MG63 (cell line): ENCODE data around the gene SEC31A. TPM values are rescaled to one million over a fixed set of nuclear protein-coding genes. Genes with fewer than 3 reads are reported as not detected.
A peak's percentile ranks its signal among the peaks of the same experiment; 100 is the strongest.

ENCODE experiments used
- DNase-seq: peaks from one replicate; pipeline ENCODE4 v3.0.0-alpha.2; 2020
- H3K27me3 ChIP-seq: fragments of 250-450 bp; sonication (Bioruptor Pico); 2 replicates; pipeline ENCODE4 v1.5.1; 2020; ENCODE audit warnings: mild to moderate bottlenecking, moderate library complexity
- H3K36me3 ChIP-seq: fragments of 250-450 bp; sonication (Bioruptor Pico); 2 replicates; pipeline ENCODE4 v1.5.1; 2020; ENCODE audit warnings: mild to moderate bottlenecking, moderate library complexity
- H3K4me3 ChIP-seq: fragments of 250-450 bp; sonication (Bioruptor Pico); 2 replicates; pipeline ENCODE4 v1.5.1; 2020; ENCODE audit warnings: mild to moderate bottlenecking, moderate library complexity
- H3K9me3 ChIP-seq: fragments of 250-450 bp; sonication (Bioruptor Pico); 2 replicates; pipeline ENCODE4 v1.5.1; 2020; ENCODE audit warnings: mild to moderate bottlenecking, moderate library complexity
- total RNA-seq: library from RNA; depleted of rRNA; stranded (reverse); fragments of >200 nt; shearing (Covaris generic); gene quantifications from 2 replicates; pipeline ENCODE4 v1.2.3, GENCODE V29; 2014; ENCODE audit warnings: low replicate concordance

SEC31A gene
- total RNA-seq, 1 experiment from 2014 or later, result 139 TPM

GRCh38 chr4:82811838-82812341 is 79.1 kb downstream of the SEC31A start:
- DNase-seq, result no peak
- Histone ChIP-seq H3K9me3 (no peaks in the 10 kb centered on the region), H3K4me3 (no peak overlapping the region), H3K36me3 (no peaks in the 10 kb centered on the region), H3K27me3 (no peaks in the 10 kb centered on the region)

- H3K9me3 ChIP-seq, result no peaks in the 10 kb centered on the region
- H3K27me3 ChIP-seq, result no peaks in the 10 kb centered on the region
- no peak overlapping the region for H3K4me3 ChIP-seq
Observed at GRCh38 chr4:82811392-82811791, 79.6 kb downstream of the SEC31A start.

DNA sequence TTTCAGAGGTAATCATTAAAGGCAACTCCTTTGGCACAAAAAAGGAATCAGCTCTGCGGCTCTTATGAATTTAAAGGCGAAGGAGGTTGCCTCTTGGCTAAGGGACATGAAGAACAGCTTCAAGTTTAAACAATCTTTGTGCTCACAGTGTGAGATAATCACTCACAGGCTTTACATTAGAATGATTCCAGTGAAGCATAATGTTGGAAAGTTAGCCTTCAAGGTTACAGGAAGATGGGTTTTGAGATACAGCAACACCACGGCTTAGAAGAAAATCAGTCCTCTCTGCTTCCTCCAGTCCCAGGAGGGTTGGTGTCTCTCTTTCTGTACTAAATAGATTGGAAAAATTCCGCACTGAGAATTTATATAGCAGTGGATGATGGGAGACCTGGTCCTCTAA is 80.8 kb downstream of the SEC31A start:
- DNase-seq, result no peak
- H3K9me3 ChIP-seq, result no peaks in the 10 kb centered on the region
- no peak overlapping the region for H3K4me3 ChIP-seq
- H3K36me3 ChIP-seq, result no peaks in the 10 kb centered on the region
- no peaks in the 10 kb centered on the region for H3K27me3 ChIP-seq

More at GRCh38 chr4:82811392-82811791, 79.6 kb downstream of the SEC31A start:
- DNase-seq, result no peak
- H3K36me3 ChIP-seq, result no peaks in the 10 kb centered on the region

DNA sequence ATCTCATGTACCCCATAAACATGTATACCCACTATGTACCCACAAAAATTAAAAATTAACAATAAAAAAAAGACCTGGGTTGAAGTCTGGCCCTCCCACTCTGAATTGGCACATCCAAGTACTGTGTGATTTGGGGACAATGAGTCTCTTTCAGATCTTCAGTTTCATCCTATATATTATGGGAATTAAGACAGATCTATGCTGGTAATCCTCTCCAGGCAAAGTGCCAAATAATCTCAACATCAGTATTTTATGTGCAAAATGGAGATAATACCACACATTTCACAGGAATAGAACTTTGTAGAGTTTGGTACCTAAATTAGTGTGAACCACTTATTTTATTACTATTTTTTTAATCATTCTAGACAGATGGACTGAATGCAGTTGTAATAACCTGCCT is 81.3 kb downstream of the SEC31A start:
- H3K27me3 ChIP-seq, result no peaks in the 10 kb centered on the region

GRCh38 chr4:82803746-82804145 is 87.2 kb downstream of the SEC31A start:
- no peaks in the 10 kb centered on the region for H3K9me3 ChIP-seq
- H3K36me3 ChIP-seq, result no peaks in the 10 kb centered on the region
- H3K27me3 ChIP-seq, result no peaks in the 10 kb centered on the region
- no peak for DNase-seq
- H3K4me3 ChIP-seq, result no peak overlapping the region

More for the DNA sequence above, 81.3 kb downstream of the SEC31A start:
- Histone ChIP-seq H3K4me3 (no peak overlapping the region), H3K36me3 (no peaks in the 10 kb centered on the region), H3K9me3 (no peaks in the 10 kb centered on the region)
- no peak for DNase-seq

DNA sequence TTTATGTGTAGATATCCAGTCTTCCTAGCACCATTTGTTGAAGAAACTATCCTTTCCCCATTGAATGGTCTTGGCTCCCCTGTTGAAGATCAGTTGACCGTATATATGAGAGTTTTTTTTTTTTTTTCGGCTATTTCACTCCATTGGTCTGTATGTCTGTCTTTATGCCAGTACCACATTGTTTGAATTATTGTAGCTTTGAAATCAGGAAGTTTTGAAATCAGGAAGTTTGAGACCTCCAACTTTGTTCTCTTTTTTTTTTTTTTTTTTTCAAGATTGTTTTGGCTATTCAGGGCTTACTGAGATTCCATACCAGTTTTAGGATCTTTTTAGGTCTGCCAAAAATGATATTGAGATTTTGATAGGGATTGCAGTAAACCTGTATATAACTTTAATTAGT is 88.0 kb downstream of the SEC31A start:
- Histone ChIP-seq H3K9me3 (no peaks in the 10 kb centered on the region), H3K36me3 (no peaks in the 10 kb centered on the region), H3K27me3 (no peaks in the 10 kb centered on the region), H3K4me3 (no peak overlapping the region)
- DNase-seq, result no peak

DNA sequence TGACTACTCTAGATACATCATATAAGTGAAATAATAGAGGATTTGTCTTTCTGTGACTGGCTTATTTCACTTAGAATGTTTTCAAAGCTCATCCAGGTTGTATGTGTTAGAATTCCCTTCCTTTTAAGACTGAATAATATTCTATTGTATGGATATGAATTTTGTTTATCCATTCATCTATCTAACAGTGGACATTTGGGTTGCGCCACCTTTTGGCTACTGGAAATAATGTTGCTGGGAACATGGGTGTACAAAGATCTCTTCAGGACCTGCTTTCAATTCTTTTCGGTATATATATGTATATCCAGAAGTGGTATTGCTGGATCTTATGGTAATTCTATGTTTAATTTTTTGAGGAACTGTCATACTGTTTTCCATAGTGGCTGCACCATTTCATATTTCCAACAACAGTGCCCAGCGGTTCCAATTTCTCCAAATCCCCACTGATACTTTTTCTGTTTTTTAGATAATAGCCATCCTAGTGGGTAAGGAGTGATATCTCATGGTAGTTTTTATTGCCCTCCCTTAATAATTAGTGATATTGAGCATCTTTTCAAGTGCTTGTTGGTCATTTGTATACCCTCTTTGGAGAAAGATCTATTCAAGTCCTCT is 88.9 kb downstream of the SEC31A start:
- no peaks in the 10 kb centered on the region for H3K9me3 ChIP-seq
- H3K4me3 ChIP-seq, result no peak overlapping the region
- no peaks in the 10 kb centered on the region for H3K27me3 ChIP-seq
- DNase-seq, result no peak
- no peaks in the 10 kb centered on the region for H3K36me3 ChIP-seq

- no peak for DNase-seq
- no peaks in the 10 kb centered on the region for H3K36me3 ChIP-seq
- no peaks in the 10 kb centered on the region for H3K27me3 ChIP-seq
- H3K9me3 ChIP-seq, result no peaks in the 10 kb centered on the region
- peak overlapping the region; percentile 57 for H3K4me3 ChIP-seq
Observed at GRCh38 chr4:82799006-82799881, 91.7 kb downstream of the SEC31A start.

DNA sequence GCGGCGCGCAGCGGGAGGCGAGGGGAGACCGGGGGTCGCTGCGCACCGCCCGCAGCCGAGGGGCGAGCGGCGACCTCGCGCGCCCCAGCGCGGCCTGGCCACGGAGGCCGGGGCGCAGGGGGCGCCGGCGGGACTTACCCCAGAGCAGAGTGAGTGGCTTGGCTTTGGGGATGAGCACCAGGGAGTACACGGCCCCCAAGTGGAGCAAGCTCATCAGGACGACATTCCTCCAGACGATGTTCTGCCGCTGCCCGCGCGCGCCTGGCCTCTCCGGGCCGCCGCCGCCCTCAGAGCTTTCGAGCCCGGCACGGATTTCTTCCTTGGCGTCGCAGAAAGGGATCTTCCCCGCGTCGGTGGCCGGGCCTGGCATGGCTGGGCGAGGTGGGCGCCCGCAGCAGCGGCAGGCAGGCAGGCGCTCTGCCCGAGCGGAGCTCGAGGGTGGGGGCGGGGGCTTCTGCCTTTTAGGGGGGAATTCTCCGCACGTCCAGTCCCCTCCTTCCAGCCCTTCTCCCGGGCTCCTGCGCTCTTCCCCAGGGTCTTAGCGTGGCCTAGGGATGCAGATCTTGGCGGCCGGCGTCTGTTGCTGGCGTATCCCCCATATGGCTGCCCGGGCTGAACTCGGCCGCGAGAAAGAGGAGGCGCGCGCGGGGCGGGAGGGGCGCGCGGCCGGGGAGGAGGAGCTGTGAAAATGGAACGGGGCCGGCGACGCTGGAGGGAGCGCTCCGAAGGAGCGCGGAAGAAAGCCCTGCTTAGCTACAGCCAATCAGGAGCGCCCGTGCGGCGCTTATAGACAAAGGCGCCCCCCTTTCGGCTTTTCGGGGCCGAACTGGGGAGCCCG is 92.6 kb downstream of the SEC31A start, which contains the start of gene SCD5:
TSS of gene SCD5 (minus strand) at position 629 of the 838 bp plus-strand sequence. CDS start at position 370, 259 bp downstream.
- no peaks in the 10 kb centered on the region for H3K36me3 ChIP-seq

GRCh38 chr4:82797405-82798111 is 93.4 kb downstream of the SEC31A start:
- no peaks in the 10 kb centered on the region for H3K27me3 ChIP-seq
- H3K36me3 ChIP-seq, result no peaks in the 10 kb centered on the region
- peak; percentile 6 for DNase-seq
- peak overlapping the region; percentile 57 for H3K4me3 ChIP-seq
- no peaks in the 10 kb centered on the region for H3K9me3 ChIP-seq

More for the DNA sequence above, 92.6 kb downstream of the SEC31A start, which contains the start of gene SCD5:
- Histone ChIP-seq H3K27me3 (no peaks in the 10 kb centered on the region), H3K9me3 (no peaks in the 10 kb centered on the region), H3K4me3 (peak within 1 kb of the TSS; percentile 57)
- DNase-seq, result peak; percentile 59

DNA sequence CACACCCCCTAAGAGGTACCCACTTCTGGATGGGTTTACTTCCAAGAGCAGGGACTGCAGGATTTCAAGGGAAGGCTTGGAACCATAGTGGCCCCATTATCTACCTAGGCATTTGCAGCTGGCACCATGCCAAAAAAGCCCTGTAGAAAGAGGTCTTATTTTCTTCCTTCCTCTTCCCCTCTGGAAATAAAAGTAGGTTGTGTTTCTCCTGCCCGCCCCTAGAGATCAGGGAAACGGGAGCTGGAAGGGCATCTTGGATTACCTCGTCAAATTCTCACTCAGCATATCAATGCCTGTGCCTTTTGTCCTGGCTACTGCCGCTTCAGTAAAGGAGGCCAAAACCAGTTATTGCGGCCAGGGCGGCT is 93.9 kb downstream of the SEC31A start:
- H3K9me3 ChIP-seq, result no peaks in the 10 kb centered on the region
- no peak overlapping the region for H3K4me3 ChIP-seq
- H3K36me3 ChIP-seq, result no peaks in the 10 kb centered on the region
- H3K27me3 ChIP-seq, result no peaks in the 10 kb centered on the region
- no peak for DNase-seq

DNA sequence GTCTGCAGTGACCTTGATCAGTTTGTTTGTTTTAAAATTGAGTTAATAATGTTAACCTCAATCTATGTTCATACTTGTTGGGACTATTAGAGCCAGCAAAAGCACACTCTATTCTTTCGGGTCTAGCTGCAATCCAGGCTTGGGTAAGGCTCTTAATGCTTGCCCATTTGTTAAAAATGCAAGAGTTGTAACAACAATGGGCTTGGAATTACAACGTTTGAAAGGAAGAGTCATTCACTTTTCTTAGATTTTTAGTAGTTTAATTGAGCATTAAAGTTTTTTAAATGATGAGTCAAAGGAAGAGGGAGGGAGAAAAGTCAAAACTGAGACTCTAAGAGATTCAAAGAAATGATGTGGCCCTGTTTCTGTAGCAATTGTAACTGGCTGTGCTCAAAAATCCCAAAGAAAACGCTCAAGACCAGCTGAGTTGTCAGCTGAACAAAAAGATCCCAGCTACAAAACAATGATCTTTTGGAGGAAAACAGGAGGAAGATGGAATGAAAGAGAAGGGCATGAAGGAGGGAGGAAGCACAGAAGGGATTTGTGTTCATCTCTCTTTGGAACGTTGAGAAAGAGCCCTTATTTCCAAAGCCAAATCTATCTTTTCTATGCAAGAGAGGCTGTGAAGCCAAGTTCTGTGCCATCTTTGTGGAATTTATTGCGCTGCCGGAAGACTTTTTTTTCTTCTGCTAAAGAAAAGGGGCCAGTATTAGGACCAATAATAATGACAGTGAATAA is 97.9 kb downstream of the SEC31A start:
- no peak overlapping the region for H3K4me3 ChIP-seq
- H3K36me3 ChIP-seq, result no peaks in the 10 kb centered on the region
- H3K27me3 ChIP-seq, result no peaks in the 10 kb centered on the region
- no peak for DNase-seq
- no peaks in the 10 kb centered on the region for H3K9me3 ChIP-seq

GRCh38 chr4:82791179-82791578 is 99.8 kb downstream of the SEC31A start:
- H3K27me3 ChIP-seq, result no peaks in the 10 kb centered on the region
- H3K4me3 ChIP-seq, result no peak overlapping the region
- DNase-seq, result no peak
- no peaks in the 10 kb centered on the region for H3K36me3 ChIP-seq
- no peaks in the 10 kb centered on the region for H3K9me3 ChIP-seq

- H3K27me3 ChIP-seq, result no peaks in the 10 kb centered on the region
- no peak overlapping the region for H3K4me3 ChIP-seq
- H3K9me3 ChIP-seq, result no peaks in the 10 kb centered on the region
- H3K36me3 ChIP-seq, result no peaks in the 10 kb centered on the region
- no peak for DNase-seq
Observed at GRCh38 chr4:82790060-82790660, 100.8 kb downstream of the SEC31A start.

DNA sequence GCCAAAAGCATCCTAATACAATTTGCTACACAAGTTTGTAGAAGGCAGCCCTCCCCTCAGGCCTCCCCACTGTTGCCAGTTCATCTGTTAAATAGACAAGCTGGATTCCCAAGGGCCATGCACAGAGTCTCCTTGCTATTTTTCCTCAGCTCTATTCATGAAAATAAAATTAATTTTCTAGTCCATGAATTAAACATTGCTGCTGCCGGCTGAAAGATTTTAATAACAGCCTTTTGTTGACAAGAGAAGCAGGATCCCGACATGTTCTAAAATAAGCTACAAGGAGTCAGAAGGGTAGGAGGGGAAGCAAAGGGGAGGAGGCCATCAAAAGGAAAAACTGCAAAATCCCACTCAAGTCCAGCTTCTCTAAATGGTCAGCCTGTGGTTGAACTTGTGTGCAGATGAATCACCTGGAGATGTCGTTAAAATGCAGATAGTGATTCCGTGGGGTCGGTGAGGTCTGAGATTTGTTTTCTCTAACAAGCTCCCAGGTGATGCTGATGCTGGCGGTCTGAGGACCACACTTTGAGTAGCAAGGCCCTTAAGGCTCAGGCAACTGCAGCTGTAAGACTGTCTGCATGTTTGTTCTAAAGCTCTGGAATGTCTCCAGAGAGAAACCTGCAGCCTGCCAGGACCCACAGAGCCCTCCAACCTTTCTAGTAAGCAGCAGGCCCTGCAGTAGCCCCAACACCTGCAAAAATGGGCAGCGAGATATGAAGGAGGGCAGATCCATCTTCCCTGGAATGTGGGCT is 101.8 kb downstream of the SEC31A start:
- Histone ChIP-seq H3K9me3 (no peaks in the 10 kb centered on the region), H3K36me3 (no peaks in the 10 kb centered on the region), H3K27me3 (no peaks in the 10 kb centered on the region), H3K4me3 (no peak overlapping the region)
- DNase-seq, result no peak
